Measurements from ENCODE around the gene PHF21A.

PHF21A gene

DNA sequence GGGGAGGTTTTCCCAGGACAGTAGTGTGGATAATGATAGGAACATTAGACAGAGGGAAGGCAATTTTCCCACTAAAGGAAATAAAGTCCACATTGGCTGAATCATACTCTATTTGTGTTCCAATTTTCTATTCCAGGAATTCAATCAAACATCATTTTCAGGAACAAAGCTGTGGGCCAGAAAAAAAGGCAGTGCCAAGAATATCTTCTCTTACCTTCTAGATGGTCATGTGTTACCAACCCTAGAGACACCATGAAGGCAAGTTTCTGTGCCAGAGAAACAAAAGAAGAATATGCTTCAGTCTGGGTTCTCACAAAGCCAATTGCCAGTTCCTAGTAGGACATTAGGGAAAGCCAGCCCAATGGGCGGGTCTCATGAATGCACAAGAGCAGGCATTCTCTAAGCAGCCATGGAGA is 171.3 kb downstream of the PHF21A start:
- H3K36me3 ChIP-seq (ENCODE audit: control insufficient read depth, insufficient read depth, low read length) = peaks cover 42% of the 10 kb centered on the region
- no peaks in the 10 kb centered on the region for H3K9me3 ChIP-seq (ENCODE audit: control insufficient read depth, insufficient read depth, low read depth, low read length)
- no peaks in the 10 kb centered on the region for H3K27me3 ChIP-seq (ENCODE audit: control insufficient read depth, insufficient read depth, low read length)
- no peak overlapping the region for H3K27ac ChIP-seq (ENCODE audit: low read depth, low read length)
- no peaks in the 10 kb centered on the region for H3K4me1 ChIP-seq (ENCODE audit: control insufficient read depth, insufficient read depth, low read length)
- no peak overlapping the region for H3K4me3 ChIP-seq (ENCODE audit: low read depth, low read length)
- no peak overlapping the region for H3K9ac ChIP-seq (ENCODE audit: low read length)

DNA sequence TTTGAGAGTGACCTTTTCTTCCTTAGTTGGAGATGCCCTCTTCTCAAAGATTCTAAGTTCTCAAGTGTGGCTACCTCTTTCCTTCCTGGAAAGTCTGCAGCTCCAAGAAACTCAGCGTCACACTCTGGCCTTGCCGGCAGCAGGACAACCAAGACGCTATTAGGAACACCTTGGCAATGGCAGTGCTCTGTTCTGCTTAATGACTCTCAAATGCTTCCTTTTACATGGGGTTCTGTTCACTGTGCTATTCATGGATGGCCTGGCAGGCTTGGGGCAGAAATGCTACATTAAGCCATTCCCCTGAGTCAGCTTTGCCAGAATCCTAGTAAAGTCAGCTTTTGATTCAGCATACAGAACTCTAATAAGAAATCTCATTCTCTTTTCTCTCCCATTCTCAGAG is 172.9 kb downstream of the PHF21A start:
- H3K4me3 ChIP-seq (ENCODE audit: low read depth, low read length) = no peak overlapping the region
- peaks cover 44% of the 10 kb centered on the region for H3K36me3 ChIP-seq (ENCODE audit: control insufficient read depth, insufficient read depth, low read length)
- H3K27me3 ChIP-seq (ENCODE audit: control insufficient read depth, insufficient read depth, low read length) = no peaks in the 10 kb centered on the region
- H3K9ac ChIP-seq (ENCODE audit: low read length) = no peak overlapping the region
- no peaks in the 10 kb centered on the region for H3K9me3 ChIP-seq (ENCODE audit: control insufficient read depth, insufficient read depth, low read depth, low read length)
- no peaks in the 10 kb centered on the region for H3K4me1 ChIP-seq (ENCODE audit: control insufficient read depth, insufficient read depth, low read length)
- no peak overlapping the region for H3K27ac ChIP-seq (ENCODE audit: low read depth, low read length)

DNA sequence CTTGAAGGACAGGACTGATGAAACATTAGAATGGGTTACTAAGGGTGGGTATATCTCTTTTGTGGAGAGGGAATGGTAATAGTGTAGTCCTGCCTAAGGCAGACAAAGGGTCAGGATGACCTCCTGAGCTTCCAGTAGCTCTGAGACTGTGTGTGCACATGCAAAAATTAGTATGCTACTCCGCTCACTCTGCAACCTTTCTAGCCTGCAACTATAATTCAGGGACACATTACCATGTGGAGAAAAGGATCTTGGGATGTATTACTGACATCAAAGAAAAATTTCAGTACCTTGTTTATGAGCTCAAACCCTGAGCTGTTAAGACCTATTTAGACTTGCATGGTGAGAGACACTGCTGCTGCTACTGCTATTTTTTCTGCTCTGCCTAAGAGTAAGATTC is 173.4 kb downstream of the PHF21A start:
- H3K4me3 ChIP-seq (ENCODE audit: low read depth, low read length) = no peak overlapping the region
- no peaks in the 10 kb centered on the region for H3K27me3 ChIP-seq (ENCODE audit: control insufficient read depth, insufficient read depth, low read length)
- H3K9me3 ChIP-seq (ENCODE audit: control insufficient read depth, insufficient read depth, low read depth, low read length) = no peaks in the 10 kb centered on the region
- peaks cover 39% of the 10 kb centered on the region for H3K36me3 ChIP-seq (ENCODE audit: control insufficient read depth, insufficient read depth, low read length)
- no peaks in the 10 kb centered on the region for H3K4me1 ChIP-seq (ENCODE audit: control insufficient read depth, insufficient read depth, low read length)
- H3K27ac ChIP-seq (ENCODE audit: low read depth, low read length) = no peak overlapping the region
- H3K9ac ChIP-seq (ENCODE audit: low read length) = no peak overlapping the region

DNA sequence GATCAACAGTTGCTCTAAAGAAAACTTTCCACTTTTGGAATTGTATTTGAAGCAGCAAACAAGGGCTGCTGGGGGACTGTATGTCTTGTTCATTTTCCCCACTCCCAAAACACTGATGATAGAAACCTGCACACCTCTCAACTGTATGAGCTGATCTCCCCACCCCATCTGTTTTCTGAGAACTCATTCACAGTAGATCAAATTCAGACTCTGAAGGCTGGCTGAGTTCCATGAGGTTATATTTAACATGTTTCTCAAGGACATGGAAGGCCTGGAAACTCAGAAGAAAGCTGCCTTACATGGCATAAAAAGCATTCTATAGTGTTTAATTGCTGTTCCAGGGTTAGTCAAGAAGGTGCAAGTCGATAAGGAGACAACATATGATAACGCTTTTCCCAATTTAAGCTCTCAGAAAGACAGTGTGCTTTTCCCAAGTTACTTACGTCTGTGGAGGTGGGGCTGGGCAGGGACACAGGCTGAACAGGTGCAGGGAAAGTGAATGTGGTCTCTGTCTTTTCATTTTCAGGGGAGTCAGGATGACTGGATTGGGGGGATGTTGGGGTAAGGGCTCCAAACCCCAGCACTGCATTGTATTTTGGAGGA is 175.8 kb downstream of the PHF21A start:
- Histone ChIP-seq H3K4me1 (ENCODE audit: control insufficient read depth, insufficient read depth, low read length) (no peaks in the 10 kb centered on the region), H3K27me3 (ENCODE audit: control insufficient read depth, insufficient read depth, low read length) (no peaks in the 10 kb centered on the region), H3K36me3 (ENCODE audit: control insufficient read depth, insufficient read depth, low read length) (peaks cover 36% of the 10 kb centered on the region), H3K27ac (ENCODE audit: low read depth, low read length) (no peak overlapping the region), H3K4me3 (ENCODE audit: low read depth, low read length) (no peak overlapping the region), H3K9me3 (ENCODE audit: control insufficient read depth, insufficient read depth, low read depth, low read length) (no peaks in the 10 kb centered on the region), H3K9ac (ENCODE audit: low read length) (no peak overlapping the region)

DNA sequence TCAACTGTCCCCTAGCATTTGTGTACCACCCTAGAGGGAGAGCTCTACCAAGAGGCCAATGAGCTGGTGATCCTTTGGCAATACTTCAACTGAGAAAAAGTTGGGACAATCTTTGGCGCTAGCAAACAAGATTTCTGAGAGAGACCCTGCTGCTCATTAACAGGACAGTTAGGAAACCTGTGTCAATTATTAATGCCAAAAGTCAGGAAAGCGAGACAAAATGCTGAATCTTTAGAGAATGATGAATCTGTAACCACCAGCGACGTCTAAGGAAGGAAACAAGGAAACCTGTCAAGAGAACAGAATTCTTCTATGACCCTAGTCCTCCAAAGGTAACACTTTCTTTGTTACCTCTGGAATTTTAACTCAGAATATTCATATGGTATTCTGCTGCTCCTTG is 178.9 kb downstream of the PHF21A start:
- Histone ChIP-seq H3K27ac (ENCODE audit: low read depth, low read length) (no peak overlapping the region), H3K27me3 (ENCODE audit: control insufficient read depth, insufficient read depth, low read length) (no peaks in the 10 kb centered on the region), H3K36me3 (ENCODE audit: control insufficient read depth, insufficient read depth, low read length) (peaks cover 17% of the 10 kb centered on the region)

DNA sequence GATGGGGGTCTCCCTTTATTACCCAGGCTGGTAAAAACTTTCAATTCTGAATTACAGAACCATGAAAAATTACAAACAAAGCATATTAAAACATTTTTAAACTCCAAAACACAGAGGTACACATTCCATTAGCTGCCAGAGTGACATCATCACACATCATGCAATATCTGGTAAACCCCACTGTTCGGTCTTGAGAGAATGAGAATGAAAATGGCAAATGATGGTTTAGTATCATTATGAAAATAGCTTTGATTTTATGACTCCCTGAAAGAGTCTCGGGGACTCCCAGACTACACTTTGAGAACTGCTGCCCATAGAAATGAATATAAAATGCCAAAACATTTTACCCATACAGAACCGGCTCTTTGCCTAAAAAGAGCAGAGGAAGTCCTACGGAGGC is 180.0 kb downstream of the PHF21A start:
- Histone ChIP-seq H3K9me3 (ENCODE audit: control insufficient read depth, insufficient read depth, low read depth, low read length) (no peaks in the 10 kb centered on the region), H3K27ac (ENCODE audit: low read depth, low read length) (no peak overlapping the region), H3K4me3 (ENCODE audit: low read depth, low read length) (no peak overlapping the region), H3K4me1 (ENCODE audit: control insufficient read depth, insufficient read depth, low read length) (peaks cover 9% of the 10 kb centered on the region; the same call in 1 of the 2 replicates), H3K36me3 (ENCODE audit: control insufficient read depth, insufficient read depth, low read length) (peaks cover 21% of the 10 kb centered on the region), H3K9ac (ENCODE audit: low read length) (no peak overlapping the region), H3K27me3 (ENCODE audit: control insufficient read depth, insufficient read depth, low read length) (no peaks in the 10 kb centered on the region)

More for the DNA sequence above, 178.9 kb downstream of the PHF21A start:
- Histone ChIP-seq H3K9me3 (ENCODE audit: control insufficient read depth, insufficient read depth, low read depth, low read length) (no peaks in the 10 kb centered on the region), H3K4me1 (ENCODE audit: control insufficient read depth, insufficient read depth, low read length) (peaks cover 9% of the 10 kb centered on the region; the same call in 1 of the 2 replicates), H3K9ac (ENCODE audit: low read length) (no peak overlapping the region), H3K4me3 (ENCODE audit: low read depth, low read length) (no peak overlapping the region)

DNA sequence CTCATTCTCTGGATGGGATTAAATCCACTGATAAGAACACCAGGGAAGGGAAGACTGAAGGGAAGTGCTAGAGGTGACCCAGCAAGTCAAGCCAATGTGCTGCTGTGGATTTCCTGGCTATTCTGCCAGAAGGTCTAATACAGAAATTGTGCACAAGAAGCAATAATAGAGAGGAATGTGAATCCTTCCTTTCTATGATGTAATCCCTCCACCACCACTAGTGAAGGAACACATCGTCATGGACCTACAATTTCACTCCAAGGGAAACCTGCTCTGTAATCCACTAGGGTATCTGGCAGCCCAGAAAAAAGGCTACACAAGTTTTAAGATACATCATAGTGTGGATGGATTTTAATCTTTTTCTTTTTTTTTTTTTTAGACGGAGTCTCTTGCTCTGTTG is 181.4 kb downstream of the PHF21A start:
- Histone ChIP-seq H3K4me3 (ENCODE audit: low read depth, low read length) (no peak overlapping the region), H3K27ac (ENCODE audit: low read depth, low read length) (no peak overlapping the region), H3K9me3 (ENCODE audit: control insufficient read depth, insufficient read depth, low read depth, low read length) (no peaks in the 10 kb centered on the region), H3K36me3 (ENCODE audit: control insufficient read depth, insufficient read depth, low read length) (peaks cover 21% of the 10 kb centered on the region), H3K4me1 (ENCODE audit: control insufficient read depth, insufficient read depth, low read length) (peaks cover 9% of the 10 kb centered on the region; the same call in 1 of the 2 replicates), H3K27me3 (ENCODE audit: control insufficient read depth, insufficient read depth, low read length) (no peaks in the 10 kb centered on the region), H3K9ac (ENCODE audit: low read length) (no peak overlapping the region)

DNA sequence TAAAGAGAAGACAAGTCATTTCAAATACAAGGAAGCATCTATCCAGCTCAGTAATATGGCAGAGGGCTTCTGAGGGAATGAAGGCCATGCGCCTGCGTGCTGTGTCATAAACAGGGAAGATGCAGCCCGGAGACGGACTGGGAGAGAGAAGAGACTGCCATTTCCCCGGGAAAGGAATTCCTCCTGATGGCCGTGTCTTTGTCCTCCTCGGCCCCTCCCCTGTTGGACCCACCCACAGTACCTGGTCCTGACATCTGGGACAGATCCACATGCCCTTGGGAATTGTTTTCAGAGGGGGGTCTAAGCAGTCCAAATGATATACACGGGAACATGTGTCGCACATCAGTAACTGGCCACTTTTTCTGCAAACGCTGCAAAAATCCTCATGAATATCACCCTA is 183.3 kb downstream of the PHF21A start:
- no peak overlapping the region for H3K4me3 ChIP-seq (ENCODE audit: low read depth, low read length)
- peaks cover 9% of the 10 kb centered on the region; the same call in 1 of the 2 replicates for H3K4me1 ChIP-seq (ENCODE audit: control insufficient read depth, insufficient read depth, low read length)
- no peak overlapping the region for H3K9ac ChIP-seq (ENCODE audit: low read length)
- no peaks in the 10 kb centered on the region for H3K9me3 ChIP-seq (ENCODE audit: control insufficient read depth, insufficient read depth, low read depth, low read length)
- peaks cover 38% of the 10 kb centered on the region for H3K36me3 ChIP-seq (ENCODE audit: control insufficient read depth, insufficient read depth, low read length)
- H3K27ac ChIP-seq (ENCODE audit: low read depth, low read length) = no peak overlapping the region
- no peaks in the 10 kb centered on the region for H3K27me3 ChIP-seq (ENCODE audit: control insufficient read depth, insufficient read depth, low read length)

DNA sequence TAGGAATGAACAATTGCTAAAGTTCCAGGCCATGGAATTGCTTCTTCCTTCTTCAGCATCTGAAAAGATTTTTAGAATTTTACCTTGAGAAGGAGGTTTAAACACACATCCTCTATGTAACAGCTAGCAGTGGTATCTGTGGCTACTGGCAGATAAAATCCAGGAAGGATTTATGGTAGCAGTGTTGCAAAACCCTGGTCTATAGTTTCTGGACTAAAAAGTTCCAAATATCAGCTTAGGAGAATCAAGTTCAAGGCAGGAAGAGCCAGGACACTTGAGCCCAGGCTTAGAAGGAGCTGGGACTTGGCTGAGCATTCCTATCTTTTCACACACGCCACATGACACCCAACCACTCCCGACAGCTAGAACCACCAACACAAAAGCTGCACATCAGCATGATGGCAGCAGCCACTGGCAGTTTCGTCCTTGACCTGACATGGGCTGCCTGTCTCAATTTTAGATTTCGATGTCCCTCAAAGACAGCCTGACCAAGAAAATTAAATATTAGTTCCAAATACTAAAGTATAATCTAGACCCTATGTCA is 184.7 kb downstream of the PHF21A start:
- Histone ChIP-seq H3K27ac (ENCODE audit: low read depth, low read length) (no peak overlapping the region), H3K4me3 (ENCODE audit: low read depth, low read length) (no peak overlapping the region), H3K4me1 (ENCODE audit: control insufficient read depth, insufficient read depth, low read length) (peaks cover 9% of the 10 kb centered on the region; the same call in 1 of the 2 replicates), H3K27me3 (ENCODE audit: control insufficient read depth, insufficient read depth, low read length) (no peaks in the 10 kb centered on the region), H3K9ac (ENCODE audit: low read length) (no peak overlapping the region), H3K36me3 (ENCODE audit: control insufficient read depth, insufficient read depth, low read length) (peaks cover 48% of the 10 kb centered on the region), H3K9me3 (ENCODE audit: control insufficient read depth, insufficient read depth, low read depth, low read length) (no peaks in the 10 kb centered on the region)

DNA sequence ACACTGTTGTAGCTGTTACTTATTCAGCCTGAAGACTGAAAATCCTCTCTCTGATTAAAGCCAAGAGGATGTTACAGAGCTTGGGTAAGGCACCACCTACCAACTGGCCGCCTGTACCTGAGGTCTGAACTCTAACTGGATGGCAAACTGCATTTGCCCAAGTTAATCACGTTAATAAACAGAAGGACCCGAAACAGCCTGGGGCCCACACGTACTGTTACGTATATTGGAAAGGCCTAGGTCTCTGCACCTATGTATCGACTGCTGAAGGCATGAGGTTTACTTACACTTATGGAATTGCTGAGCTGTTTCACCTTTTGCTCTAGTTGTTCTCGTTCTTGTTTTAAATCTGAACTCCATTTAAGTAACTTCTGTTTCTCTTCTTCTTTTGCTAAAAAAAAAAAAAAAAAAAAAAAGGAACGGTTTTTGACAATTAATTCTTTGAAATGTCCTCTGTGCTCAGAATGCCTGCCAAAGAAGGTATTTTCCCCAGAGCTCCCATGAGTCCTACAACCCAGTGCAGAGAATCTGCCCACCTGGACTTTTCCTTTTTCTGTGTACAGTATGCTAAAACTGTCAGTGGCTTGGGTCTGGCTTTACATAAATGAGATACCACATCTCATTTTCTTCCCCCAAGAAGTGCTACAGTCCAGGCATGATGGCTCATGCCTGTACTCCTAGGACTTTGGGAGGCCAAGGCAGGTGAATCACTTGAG is 185.7 kb downstream of the PHF21A start:
- no peaks in the 10 kb centered on the region for H3K9me3 ChIP-seq (ENCODE audit: control insufficient read depth, insufficient read depth, low read depth, low read length)
- H3K4me3 ChIP-seq (ENCODE audit: low read depth, low read length) = no peak overlapping the region
- H3K36me3 ChIP-seq (ENCODE audit: control insufficient read depth, insufficient read depth, low read length) = peaks cover 49% of the 10 kb centered on the region
- H3K9ac ChIP-seq (ENCODE audit: low read length) = no peak overlapping the region
- no peak overlapping the region for H3K27ac ChIP-seq (ENCODE audit: low read depth, low read length)
- H3K27me3 ChIP-seq (ENCODE audit: control insufficient read depth, insufficient read depth, low read length) = no peaks in the 10 kb centered on the region
- H3K4me1 ChIP-seq (ENCODE audit: control insufficient read depth, insufficient read depth, low read length) = peaks cover 9% of the 10 kb centered on the region; the same call in 1 of the 2 replicates

DNA sequence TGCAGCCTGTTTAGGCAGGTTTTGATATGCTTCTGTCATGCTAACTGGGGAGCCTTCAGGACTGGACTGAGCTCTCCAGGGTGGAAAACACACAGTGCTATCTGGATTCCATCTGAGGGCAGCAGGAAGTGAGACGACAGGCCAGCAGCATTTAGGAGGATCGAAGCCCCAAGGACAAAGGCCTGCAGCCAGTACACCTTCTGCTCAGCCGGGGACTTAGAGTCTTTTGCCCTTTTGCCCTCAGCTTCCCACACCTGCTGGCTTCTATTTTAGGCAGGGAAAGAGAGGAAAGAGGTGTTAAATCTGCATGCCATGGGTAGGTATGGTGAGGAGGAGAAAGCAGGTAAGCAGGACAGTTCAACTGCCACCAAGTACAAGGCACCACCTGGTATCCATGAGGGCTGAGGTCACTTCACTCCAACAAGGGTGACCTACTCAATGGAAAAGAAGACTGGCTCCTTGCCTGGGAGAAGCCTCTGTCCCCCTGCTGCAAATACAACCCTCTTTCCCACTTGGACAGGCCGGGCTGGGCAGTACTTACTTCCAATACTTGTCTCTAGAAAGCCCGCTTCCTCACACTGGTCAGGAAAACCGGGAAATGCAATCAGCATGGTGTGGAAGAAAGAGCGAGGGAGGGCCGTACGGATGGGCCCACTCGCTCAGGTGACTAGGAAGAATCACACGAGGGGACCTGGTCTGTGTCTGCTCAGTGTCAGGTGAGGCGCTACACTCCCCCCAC is 186.5 kb downstream of the PHF21A start:
- Histone ChIP-seq H3K9ac (ENCODE audit: low read length) (no peak overlapping the region), H3K4me3 (ENCODE audit: low read depth, low read length) (no peak overlapping the region), H3K27me3 (ENCODE audit: control insufficient read depth, insufficient read depth, low read length) (no peaks in the 10 kb centered on the region), H3K36me3 (ENCODE audit: control insufficient read depth, insufficient read depth, low read length) (peaks cover 52% of the 10 kb centered on the region), H3K9me3 (ENCODE audit: control insufficient read depth, insufficient read depth, low read depth, low read length) (no peaks in the 10 kb centered on the region), H3K27ac (ENCODE audit: low read depth, low read length) (no peak overlapping the region), H3K4me1 (ENCODE audit: control insufficient read depth, insufficient read depth, low read length) (peaks cover 9% of the 10 kb centered on the region; the same call in 1 of the 2 replicates)
